Left colon (tissue), 2 donors: Measurements from ENCODE around the gene TIGD4. TPM values are rescaled to one million over a fixed set of nuclear protein-coding genes. Genes with fewer than 3 reads are reported as not detected.
A peak's percentile ranks its signal among the peaks of the same experiment; 100 is the strongest.

ENCODE experiments used
- ATAC-seq: fragments of 200-7000 bp; cut with Tn5 transposase; one replicate; pipeline ENCODE4 v1.9.1; 2020; ENCODE audit warnings: mild to moderate bottlenecking, moderate library complexity
- DNase-seq, 2 donors: peaks; one replicate each; pipeline ENCODE4 v3.0.0-alpha.2; 2020
- intact Hi-C, 2 donors: fragments of 100-400 bp; cut with DNase I in 1 of 2; cut with micrococcal nuclease in 1 of 2; formaldehyde crosslinking; loops; one replicate each; pipeline versions ENCODE4 v1.11.2 to v1.14.0; 2022; cut with DNase I, micrococcal nuclease
- long read RNA-seq: library from polyadenylated mRNA; unstranded; transcript quantifications from one replicate; pipeline ENCODE4 v2.0.0, GENCODE V29; 2021
- total RNA-seq, 2 donors: library from RNA; stranded (reverse); fragmentation: NEBNext Ultra II Directional; extraction: Animal tissue kit (Norgen Biotek cat#: 25700); gene quantifications; one replicate each; pipeline ENCODE4 v1.2.1, GENCODE V29; 2021
- donor health status: DM: no; HTN: no; CAD: no.
- donor health status: DM: yes; HTN: yes; CAD: no.

TIGD4 gene
- total RNA-seq = under 1 TPM; 0.17 to 0.21 TPM
- long read RNA-seq = 0 reads

DNA sequence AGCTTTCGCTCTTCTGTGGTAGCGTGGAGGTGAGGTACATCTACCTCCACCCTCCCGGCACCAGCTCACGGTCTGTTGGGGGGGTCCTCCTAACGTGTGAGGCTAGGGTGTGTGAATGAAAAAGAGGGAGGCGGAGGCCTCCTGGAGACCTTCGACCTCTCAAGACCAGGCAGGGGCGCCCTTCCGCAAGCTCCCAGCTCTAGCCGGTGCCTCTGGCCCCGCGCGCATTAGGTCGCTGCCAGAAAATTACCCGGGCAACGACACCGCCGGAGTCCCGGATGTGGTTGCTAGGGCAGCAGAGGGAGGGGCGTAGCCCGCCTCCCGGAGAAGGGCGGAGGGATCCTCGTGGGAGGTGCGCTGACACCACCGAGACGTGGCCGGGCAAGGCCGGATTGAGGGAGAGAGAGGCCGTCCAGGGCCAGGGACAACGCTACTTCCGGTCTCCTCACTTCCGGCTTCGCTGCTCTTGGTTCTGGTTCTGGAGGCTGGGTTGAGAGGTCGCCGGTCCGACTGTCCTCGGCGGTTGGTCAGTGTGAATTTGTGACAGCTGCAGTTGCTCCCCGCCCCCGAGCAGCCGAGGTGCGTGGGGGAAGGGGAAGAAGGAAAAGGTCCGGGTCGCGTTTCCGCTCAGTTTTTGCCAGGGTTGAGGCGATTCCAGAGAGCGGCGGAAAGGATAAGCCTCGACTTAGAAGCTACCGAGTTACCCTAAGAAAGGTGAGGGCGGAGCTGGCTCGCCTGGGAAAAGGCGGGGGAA lies at the start of gene TIGD4, which contains the start of gene ARFIP1:
Gene TIGD4, minus strand, starts transcription at position 218 of the 754 bp plus-strand sequence. CDS start 8,726 bp downstream, outside the sequence.
Gene ARFIP1, plus strand, starts transcription at position 442 of the 754 bp plus-strand sequence. CDS start 49,680 bp downstream, outside the sequence.
- ATAC-seq = peak; percentile 93
- intact Hi-C loops = no loop called here
- peak; percentile 98 to 99 for DNase-seq

- DNase-seq = no peak
- intact Hi-C loops = no loop called here
- ATAC-seq = no peak
These were observed 48.6 kb upstream of the TIGD4 start for GRCh38 chr4:152828122-152828521.

- intact Hi-C loops = no loop called here
- ATAC-seq (no peak), DNase-seq (no peak)
These were observed 45.8 kb upstream of the TIGD4 start for GRCh38 chr4:152825336-152825735.

DNA sequence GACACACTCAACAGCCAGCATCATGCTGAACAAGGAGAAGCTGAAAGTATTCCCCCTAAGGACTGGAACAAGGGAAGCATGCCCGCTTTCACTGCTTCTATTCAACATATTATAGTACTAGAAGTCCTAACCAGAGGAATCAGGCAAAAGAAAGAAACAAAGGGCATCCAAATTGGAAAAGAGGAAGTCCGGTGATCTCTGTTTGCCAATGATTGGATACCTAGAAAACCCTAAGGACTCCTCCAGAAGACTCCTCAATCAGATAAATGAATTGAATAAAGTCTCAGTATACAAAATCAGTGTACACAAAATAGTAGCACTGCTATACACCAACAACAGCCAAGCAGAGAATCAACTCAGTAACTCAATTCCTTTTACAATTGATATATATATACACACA lies 45.0 kb upstream of the TIGD4 start:
- ATAC-seq = no peak
- DNase-seq = no peak
- intact Hi-C loops = no loop called here

- no peak for DNase-seq
- peak; percentile 23 for ATAC-seq
- intact Hi-C loops = no loop called here
These were observed 42.8 kb upstream of the TIGD4 start for GRCh38 chr4:152822323-152822722.

- intact Hi-C loops = no loop called here
- ATAC-seq (no peak), DNase-seq (no peak)
These were observed 40.5 kb upstream of the TIGD4 start for GRCh38 chr4:152820073-152820472.

DNA sequence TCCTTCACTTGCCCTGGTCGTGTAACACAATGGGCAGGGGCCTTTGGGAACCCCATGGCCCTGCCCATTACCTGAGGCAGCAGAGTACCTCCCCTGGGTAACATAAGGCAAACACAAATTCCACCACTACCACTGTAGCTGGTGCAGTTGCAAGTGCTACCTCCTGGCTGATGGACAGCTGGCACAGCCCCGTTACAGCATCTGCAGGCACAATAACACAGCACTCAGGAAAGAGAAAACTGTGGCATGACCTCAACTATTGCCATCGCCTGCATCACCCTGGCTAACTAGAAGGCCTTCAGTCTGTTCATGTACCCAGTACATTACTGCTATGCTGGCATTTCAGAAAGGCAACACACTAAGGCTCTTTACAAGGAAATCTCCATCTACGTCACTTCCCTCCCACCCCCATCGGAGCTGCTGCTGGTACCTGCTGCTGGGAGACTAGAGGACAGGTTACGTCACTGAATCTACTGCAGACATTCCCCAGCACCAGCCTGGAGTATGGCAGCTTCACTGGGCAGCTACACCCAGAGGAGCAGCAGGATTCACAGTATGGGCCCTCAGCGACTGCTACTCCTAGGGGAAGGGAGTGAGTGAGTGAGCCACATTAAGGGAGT lies 39.6 kb upstream of the TIGD4 start:
- ATAC-seq (no peak), DNase-seq (no peak)
- intact Hi-C loops = no loop called here

DNA sequence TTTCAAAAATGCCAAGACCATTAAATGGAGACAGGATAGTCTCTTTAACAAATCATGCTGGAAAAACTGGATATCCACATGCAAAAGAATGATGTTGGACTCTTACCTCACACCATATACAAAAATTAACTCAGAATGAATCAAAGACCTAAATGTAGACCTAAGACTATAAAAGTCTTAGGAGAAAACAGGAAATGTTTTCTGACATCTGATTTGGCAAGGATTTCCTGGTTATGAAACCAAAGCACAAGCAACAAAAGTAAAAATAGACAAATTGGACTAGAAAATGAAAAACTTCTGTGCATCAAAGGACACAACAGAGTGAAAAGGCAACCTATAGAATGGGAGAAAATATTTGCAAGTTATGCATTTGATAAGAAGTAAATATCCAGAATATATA lies 37.8 kb upstream of the TIGD4 start:
- no peak for ATAC-seq
- intact Hi-C loops = no loop called here
- DNase-seq = no peak

GRCh38 chr4:152815078-152815477 lies 35.5 kb upstream of the TIGD4 start:
- ATAC-seq (no peak), DNase-seq (no peak)
- intact Hi-C loops = no loop called here

- intact Hi-C loops = no loop called here
- ATAC-seq (peak; percentile 78), DNase-seq (no peak)
These were observed 31.3 kb upstream of the TIGD4 start for GRCh38 chr4:152810715-152811287.

- intact Hi-C loops = no loop called here
- DNase-seq (no peak), ATAC-seq (no peak)
These were observed 29.1 kb upstream of the TIGD4 start for GRCh38 chr4:152808670-152809069.

DNA sequence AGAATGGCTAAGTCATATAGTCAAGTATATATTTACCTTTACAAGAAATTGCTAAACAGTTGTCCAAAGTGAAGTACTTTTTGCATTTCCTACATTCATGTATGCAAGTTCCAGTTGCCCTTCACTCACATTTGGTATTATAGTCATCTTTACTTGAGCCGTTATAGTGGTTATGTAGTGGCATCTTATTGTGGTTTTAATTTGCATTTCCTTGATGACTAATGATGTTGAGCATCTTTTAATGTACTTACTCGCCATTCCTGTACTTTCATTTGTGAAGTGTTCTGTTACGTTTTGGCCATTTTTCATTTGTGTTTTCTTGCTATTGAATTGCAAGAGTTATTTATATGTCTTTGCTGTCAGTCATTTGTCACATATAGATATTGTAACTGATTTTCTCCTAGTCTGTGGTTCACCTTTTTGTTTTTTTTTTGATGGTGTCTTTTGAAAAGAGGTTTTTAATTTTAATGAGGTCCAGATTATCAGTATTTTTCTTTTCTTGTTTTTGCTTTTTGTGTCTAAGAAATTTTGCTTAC lies 27.8 kb upstream of the TIGD4 start:
- intact Hi-C loops = no loop called here
- DNase-seq (no peak), ATAC-seq (no peak)

DNA sequence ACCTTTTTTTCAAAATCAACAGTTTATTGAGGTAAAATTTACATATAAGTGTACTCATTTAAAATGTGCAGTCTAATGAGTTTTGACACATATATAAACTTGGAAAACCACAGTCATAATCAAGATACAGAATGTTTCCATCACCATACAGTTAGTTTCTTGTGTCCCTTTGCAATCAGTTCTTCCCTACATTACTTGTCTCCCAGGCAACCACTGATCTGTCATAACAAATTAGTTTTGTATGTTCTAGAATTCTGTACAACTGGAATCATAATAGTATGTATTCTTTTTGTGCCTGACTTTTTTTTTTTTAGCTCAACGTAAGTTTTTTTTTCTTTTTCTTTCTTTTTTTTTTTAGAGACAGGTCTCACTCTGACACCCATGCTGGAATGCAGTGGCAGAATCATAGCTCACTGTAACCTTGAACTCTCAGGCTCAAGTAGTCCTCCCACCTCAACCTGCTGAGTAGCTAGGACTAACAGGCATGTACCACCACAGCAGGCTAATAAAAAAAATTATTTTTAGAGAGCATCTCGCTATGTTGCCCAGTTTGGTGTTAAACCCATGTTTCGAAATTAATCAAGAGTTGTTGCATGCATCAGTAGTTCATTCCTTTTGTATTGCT lies 27.1 kb upstream of the TIGD4 start:
- no peak for DNase-seq
- no peak for ATAC-seq
- intact Hi-C loops = no loop called here

GRCh38 chr4:152805818-152806217 lies 26.3 kb upstream of the TIGD4 start:
- intact Hi-C loops = no loop called here
- DNase-seq (no peak), ATAC-seq (no peak)

DNA sequence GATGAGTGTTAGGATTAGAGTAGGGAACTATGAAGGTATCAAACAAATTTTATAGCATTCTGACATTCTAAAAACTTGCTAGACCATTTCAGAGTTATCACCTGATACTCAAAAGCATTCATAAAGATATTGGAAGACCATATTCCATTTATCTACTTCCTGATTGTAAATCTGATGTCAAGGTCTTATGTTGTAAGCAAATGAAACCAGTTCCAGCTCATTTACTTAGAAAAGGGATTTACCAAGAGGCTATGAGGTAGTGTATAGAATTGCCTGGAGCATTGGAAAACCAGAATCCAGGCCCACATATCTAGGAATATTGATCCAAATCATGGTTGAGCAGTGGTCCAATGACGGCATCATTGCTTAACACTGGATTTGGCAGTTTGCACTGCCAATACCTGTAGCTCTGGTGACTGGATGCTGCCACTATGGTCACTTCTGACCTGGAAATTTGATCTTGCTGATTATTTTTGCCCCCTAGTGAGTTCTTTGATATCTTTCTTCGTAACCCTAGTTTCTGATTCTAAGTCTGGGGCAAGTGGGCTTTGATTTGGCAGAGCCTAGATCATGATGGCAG lies 25.6 kb upstream of the TIGD4 start:
- no peak for DNase-seq
- intact Hi-C loops = no loop called here
- ATAC-seq = peak; percentile 91

DNA sequence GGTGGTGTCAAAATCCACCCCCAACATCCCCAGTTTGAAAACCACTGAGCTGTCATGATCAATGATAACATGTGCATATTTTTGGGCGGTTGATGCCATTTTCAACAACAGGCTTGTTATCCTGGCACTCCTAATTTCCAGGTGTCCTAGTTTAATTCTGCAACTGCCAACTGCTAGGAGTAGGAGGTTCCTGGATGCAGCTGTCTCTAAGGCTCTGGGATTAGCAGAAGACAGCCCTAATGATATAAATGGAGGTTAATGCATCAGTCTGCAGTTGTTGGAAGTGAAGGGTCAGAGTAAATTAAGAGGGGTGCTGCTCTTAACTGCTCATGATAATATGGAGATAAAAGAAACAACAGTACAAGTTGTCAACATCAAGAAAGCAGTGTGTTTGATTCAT lies 24.0 kb upstream of the TIGD4 start:
- no peak for DNase-seq
- intact Hi-C loops = no loop called here
- ATAC-seq = no peak

DNA sequence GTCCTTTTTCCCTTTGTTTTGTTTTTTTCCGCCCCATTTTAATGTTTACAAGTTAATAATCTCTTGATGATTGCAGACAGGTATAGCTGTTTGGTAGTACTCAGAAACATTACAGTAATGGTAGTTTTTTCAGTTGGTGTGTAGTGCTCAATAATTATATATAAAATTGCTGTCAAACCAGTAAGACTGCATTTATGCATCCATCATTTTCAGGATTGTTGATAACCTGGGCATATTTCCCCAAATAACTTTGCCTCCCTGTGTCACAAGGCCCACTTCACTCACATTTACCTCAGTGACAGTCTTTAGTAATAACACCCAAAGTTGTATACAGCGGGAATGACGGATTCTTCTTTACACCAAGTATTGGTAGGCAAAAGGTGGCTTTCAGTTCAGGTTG lies 16.4 kb upstream of the TIGD4 start:
- intact Hi-C loops = no loop called here
- ATAC-seq = no peak
- no peak for DNase-seq

GRCh38 chr4:152786627-152787026 lies 7.1 kb upstream of the TIGD4 start:
- intact Hi-C loops = no loop called here
- DNase-seq (no peak), ATAC-seq (peak; percentile 40)
